Chondrocyte (in vitro differentiated cells): ENCODE measurements around the gene EMP1. TPM values are rescaled to one million over a fixed set of nuclear protein-coding genes. Genes with fewer than 3 reads are reported as not detected.

Experiments
- DNase-seq: peaks from one replicate; pipeline ENCODE4 v3.0.0; 2021; ENCODE audit warnings: mixed read lengths, low spot score
- H3K27ac Mint-ChIP-seq: one replicate; pipeline ENCODE4 v1.8.0; 2021; ENCODE audit warnings: mild to moderate bottlenecking, moderate library complexity, mixed read lengths; ENCODE audit not compliant: unreplicated experiment
- H3K27me3 Mint-ChIP-seq: 2 replicates; pipeline ENCODE4 v1.8.0; 2021; ENCODE audit warnings: low read depth, mixed read lengths
- H3K36me3 Mint-ChIP-seq: 2 replicates; pipeline ENCODE4 v1.8.0; 2021; ENCODE audit warnings: low read depth, mixed read lengths
- H3K4me1 Mint-ChIP-seq: 2 replicates; pipeline ENCODE4 v1.8.0; 2021; ENCODE audit warnings: low read depth, mild to moderate bottlenecking, mixed read lengths
- H3K4me3 Mint-ChIP-seq: one replicate; pipeline ENCODE4 v1.8.0; 2021; ENCODE audit warnings: mild to moderate bottlenecking, moderate library complexity, mixed read lengths; ENCODE audit not compliant: unreplicated experiment
- H3K9me3 Mint-ChIP-seq: 2 replicates; pipeline ENCODE4 v1.8.0; 2021; ENCODE audit warnings: low read depth, mixed read lengths
- CTCF ChIP-seq: fragments of 200-600 bp; sonication (generic); IDR thresholded peaks from 2 replicates; pipeline ENCODE4 v1.5.0; 2021; ENCODE audit warnings: antibody characterized with exemption, mild to moderate bottlenecking, moderate library complexity
- total RNA-seq: library from RNA; stranded (reverse); gene quantifications from 3 replicates; pipeline ENCODE4 v1.2.1, GENCODE V29; 2021

The EMP1 gene
- total RNA-seq, 1 donor from 2014 or later, result 35.7 TPM

GRCh38 chr12:13178568-13179210 lies 17.8 kb upstream of the EMP1 start:
- Mint-ChIP-seq H3K4me3 (no peak overlapping the region), H3K4me1 (peaks cover 46% of the 10 kb centered on the region), H3K27me3 (no peaks in the 10 kb centered on the region), H3K27ac (peak overlapping the region; percentile 37), H3K36me3 (no peaks in the 10 kb centered on the region), H3K9me3 (no peaks in the 10 kb centered on the region)
- TF ChIP-seq CTCF, result no peak
- no peak for DNase-seq

GRCh38 chr12:13179211-13180074 lies 17.1 kb upstream of the EMP1 start:
- Mint-ChIP-seq H3K27ac (peak overlapping the region; percentile 78), H3K36me3 (no peaks in the 10 kb centered on the region), H3K27me3 (no peaks in the 10 kb centered on the region), H3K4me3 (peak overlapping the region; percentile 14), H3K4me1 (peaks cover 40% of the 10 kb centered on the region), H3K9me3 (no peaks in the 10 kb centered on the region)
- no peak for DNase-seq
- TF ChIP-seq CTCF, result no peak

DNA sequence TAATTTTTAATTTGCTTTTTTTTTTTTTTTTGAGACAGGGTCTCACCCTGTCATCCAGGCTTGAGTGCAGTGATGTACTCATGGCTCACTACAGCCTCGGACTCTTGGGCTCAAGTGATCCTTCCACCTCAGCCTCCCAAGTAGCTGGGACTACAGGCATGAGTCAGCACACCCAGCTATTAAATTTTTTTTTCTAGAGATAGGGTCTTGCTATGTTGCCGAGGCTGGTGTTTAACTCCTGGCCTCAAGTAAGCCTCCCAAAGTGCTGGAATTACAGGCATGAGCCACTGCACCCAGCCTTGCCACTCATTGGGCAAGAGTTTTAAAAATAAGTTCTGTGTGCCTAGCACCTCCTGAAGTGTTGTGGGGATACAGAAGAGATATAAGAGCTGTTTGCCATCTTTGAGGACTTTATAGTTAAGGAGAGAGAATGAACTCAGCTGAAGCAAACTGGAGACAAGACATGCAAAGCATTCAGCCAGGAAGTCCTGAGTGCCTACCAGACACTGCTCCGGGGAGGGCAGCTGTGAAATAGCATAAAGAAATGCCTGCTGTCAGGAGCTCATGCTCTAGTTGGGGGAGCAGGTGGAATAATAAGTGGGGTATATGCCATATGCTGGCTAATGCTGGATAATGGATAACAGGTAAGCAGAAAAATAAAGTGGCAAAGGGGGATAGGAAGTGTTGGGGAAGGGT lies 15.0 kb upstream of the EMP1 start:
- peaks cover 32% of the 10 kb centered on the region for H3K4me1 Mint-ChIP-seq
- H3K9me3 Mint-ChIP-seq, result no peaks in the 10 kb centered on the region
- DNase-seq, result no peak

GRCh38 chr12:13182881-13183280 lies 13.6 kb upstream of the EMP1 start:
- no peaks in the 10 kb centered on the region for H3K9me3 Mint-ChIP-seq
- H3K27me3 Mint-ChIP-seq, result no peaks in the 10 kb centered on the region
- no peaks in the 10 kb centered on the region for H3K36me3 Mint-ChIP-seq
- no peak overlapping the region for H3K27ac Mint-ChIP-seq
- peaks cover 44% of the 10 kb centered on the region for H3K4me1 Mint-ChIP-seq
- DNase-seq, result no peak
- TF ChIP-seq CTCF, result no peak
- no peak overlapping the region for H3K4me3 Mint-ChIP-seq

More for the DNA sequence above, 15.0 kb upstream of the EMP1 start:
- no peak for TF ChIP-seq CTCF
- H3K27ac Mint-ChIP-seq, result peak overlapping the region; percentile 82
- no peaks in the 10 kb centered on the region for H3K27me3 Mint-ChIP-seq
- no peaks in the 10 kb centered on the region for H3K36me3 Mint-ChIP-seq
- no peak overlapping the region for H3K4me3 Mint-ChIP-seq

- Mint-ChIP-seq H3K27ac (no peak overlapping the region), H3K4me1 (peaks cover 43% of the 10 kb centered on the region), H3K36me3 (no peaks in the 10 kb centered on the region), H3K9me3 (no peaks in the 10 kb centered on the region), H3K4me3 (no peak overlapping the region), H3K27me3 (no peaks in the 10 kb centered on the region)
- TF ChIP-seq CTCF, result no peak
- DNase-seq, result no peak
Measured at GRCh38 chr12:13183620-13184019, 12.9 kb upstream of the EMP1 start.
